ENCODE results near the gene DCLK2. TPM values are rescaled to one million over a fixed set of nuclear protein-coding genes. Genes with fewer than 3 reads are reported as not detected.

Gene DCLK2
- total RNA-seq, 1 experiment from 2014 or later: 2.9 TPM

- CTCF ChIA-PET: no interaction called here
- no peaks in the 10 kb centered on the region for H3K27me3 ChIP-seq (replicated peaks; ENCODE audit: control insufficient read depth, insufficient read depth, low read length)
- Mint-ChIP-seq H3K27ac (ENCODE audit: unreplicated experiment) (no peak overlapping the region), H3K4me1 (ENCODE audit: low read depth, unreplicated experiment) (no peaks in the 10 kb centered on the region), H3K27me3 (ENCODE audit: insufficient read depth, unreplicated experiment) (no peaks in the 10 kb centered on the region), H3K9me3 (ENCODE audit: unreplicated experiment) (no peaks in the 10 kb centered on the region), H3K4me3 (ENCODE audit: unreplicated experiment) (no peak overlapping the region), H3K36me3 (ENCODE audit: insufficient read depth, unreplicated experiment) (peaks cover 7% of the 10 kb centered on the region)
- no peaks in the 10 kb centered on the region for H3K9me3 ChIP-seq
- POLR2A ChIA-PET: no interaction called here
- TF ChIP-seq CTCF (IDR thresholded peaks at IDR 0.05; ENCODE audit: insufficient read depth in 1 of 2, low read depth in 1 of 2, low read length in 1 of 2, severe bottlenecking in 1 of 2, unreplicated experiment in 1 of 2): no peak
- DNase-seq: no peak
- no peaks in the 10 kb centered on the region for H3K36me3 ChIP-seq (ENCODE audit: control insufficient read depth, insufficient read depth, low read length)
- BruUV-seq (replicated peaks): no TSS peak
- intact Hi-C loops (cut with micrococcal nuclease; ENCODE audit: unreplicated experiment): no loop called here
- H3K4me1 ChIP-seq: no peaks in the 10 kb centered on the region
- H3K4me3 ChIP-seq (ENCODE audit: low read depth, low read length): no peak overlapping the region
These were observed 208.4 kb downstream of the DCLK2 start for GRCh38 chr4:150286656-150287055.

GRCh38 chr4:150289198-150289597 lies 211.0 kb downstream of the DCLK2 start:
- Histone ChIP-seq H3K9me3 (no peaks in the 10 kb centered on the region), H3K36me3 (ENCODE audit: control insufficient read depth, insufficient read depth, low read length) (no peaks in the 10 kb centered on the region), H3K4me3 (ENCODE audit: low read depth, low read length) (no peak overlapping the region), H3K27me3 (replicated peaks; ENCODE audit: control insufficient read depth, insufficient read depth, low read length) (no peaks in the 10 kb centered on the region), H3K4me1 (no peaks in the 10 kb centered on the region)
- POLR2A ChIA-PET: no interaction called here
- intact Hi-C loops (cut with micrococcal nuclease; ENCODE audit: unreplicated experiment): no loop called here
- no peaks in the 10 kb centered on the region for H3K27me3 Mint-ChIP-seq (ENCODE audit: insufficient read depth, unreplicated experiment)
- H3K36me3 Mint-ChIP-seq (ENCODE audit: insufficient read depth, unreplicated experiment): no peaks in the 10 kb centered on the region
- no peak for TF ChIP-seq CTCF (IDR thresholded peaks at IDR 0.05; ENCODE audit: insufficient read depth in 1 of 2, low read depth in 1 of 2, low read length in 1 of 2, severe bottlenecking in 1 of 2, unreplicated experiment in 1 of 2)
- no peaks in the 10 kb centered on the region for H3K9me3 Mint-ChIP-seq (ENCODE audit: unreplicated experiment)
- no peak for DNase-seq
- no peak overlapping the region for H3K27ac Mint-ChIP-seq (ENCODE audit: unreplicated experiment)
- no TSS peak for BruUV-seq (replicated peaks)
- H3K4me1 Mint-ChIP-seq (ENCODE audit: low read depth, unreplicated experiment): no peaks in the 10 kb centered on the region
- no peak overlapping the region for H3K4me3 Mint-ChIP-seq (ENCODE audit: unreplicated experiment)
- CTCF ChIA-PET: no interaction called here

GRCh38 chr4:150289881-150290280 lies 211.6 kb downstream of the DCLK2 start:
- Mint-ChIP-seq H3K27ac (ENCODE audit: unreplicated experiment) (no peak overlapping the region), H3K36me3 (ENCODE audit: insufficient read depth, unreplicated experiment) (no peaks in the 10 kb centered on the region), H3K4me3 (ENCODE audit: unreplicated experiment) (no peak overlapping the region), H3K27me3 (ENCODE audit: insufficient read depth, unreplicated experiment) (no peaks in the 10 kb centered on the region), H3K4me1 (ENCODE audit: low read depth, unreplicated experiment) (no peaks in the 10 kb centered on the region), H3K9me3 (ENCODE audit: unreplicated experiment) (no peaks in the 10 kb centered on the region)
- no peak overlapping the region for H3K4me3 ChIP-seq (ENCODE audit: low read depth, low read length)
- no peaks in the 10 kb centered on the region for H3K36me3 ChIP-seq (ENCODE audit: control insufficient read depth, insufficient read depth, low read length)
- no peak for DNase-seq
- ChIA-PET POLR2A (no interaction called here), CTCF (no interaction called here)
- H3K4me1 ChIP-seq: no peaks in the 10 kb centered on the region
- H3K27me3 ChIP-seq (replicated peaks; ENCODE audit: control insufficient read depth, insufficient read depth, low read length): no peaks in the 10 kb centered on the region
- intact Hi-C loops (cut with micrococcal nuclease; ENCODE audit: unreplicated experiment): no loop called here
- no peak for TF ChIP-seq CTCF (IDR thresholded peaks at IDR 0.05; ENCODE audit: insufficient read depth in 1 of 2, low read depth in 1 of 2, low read length in 1 of 2, severe bottlenecking in 1 of 2, unreplicated experiment in 1 of 2)
- no peaks in the 10 kb centered on the region for H3K9me3 ChIP-seq
- no TSS peak for BruUV-seq (replicated peaks)
